ENCODE results near the gene SH3D21.

Gene SH3D21

DNA sequence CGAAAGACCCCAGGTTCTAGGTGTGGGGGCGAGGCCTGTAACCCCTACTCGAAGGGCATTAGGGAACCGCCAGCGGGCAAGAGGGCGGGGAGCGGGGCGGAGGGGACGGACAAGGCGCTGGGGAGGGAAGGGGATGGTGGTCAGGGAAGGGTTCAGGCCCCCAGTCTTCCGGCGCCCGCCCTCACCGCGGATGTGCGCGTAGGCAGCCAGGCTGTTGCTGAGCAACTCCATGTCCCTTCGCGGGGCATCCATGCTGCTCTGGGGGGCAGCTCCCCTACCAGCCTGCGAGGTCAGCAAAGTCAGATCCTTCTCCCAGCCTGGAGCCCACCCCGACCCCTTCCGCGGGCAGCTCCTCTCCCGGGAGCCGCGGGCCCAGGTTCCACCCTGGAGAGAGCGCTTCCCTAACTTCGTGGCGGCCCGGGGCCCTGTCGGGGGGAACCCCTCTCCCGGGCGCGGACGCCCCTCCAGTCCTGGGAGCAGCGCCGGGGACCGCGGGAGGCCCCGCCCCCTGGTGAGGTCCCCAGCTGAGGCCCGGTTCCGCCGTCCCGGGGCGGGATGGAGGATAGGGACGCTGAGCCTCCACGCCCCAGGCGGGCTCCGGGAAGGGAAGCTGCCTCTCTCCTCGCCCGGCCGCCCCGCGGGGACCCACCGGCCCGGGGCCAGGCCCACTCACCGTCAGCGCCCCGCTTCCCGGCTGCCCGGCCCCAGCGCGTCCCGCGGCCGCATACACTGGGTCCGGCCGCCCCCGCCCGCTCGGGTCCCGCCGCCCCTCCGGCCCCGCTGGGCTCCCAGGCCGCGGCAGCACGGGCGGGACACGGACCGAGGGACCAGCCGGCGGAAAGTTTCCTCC lies 16.8 kb downstream of the SH3D21 start:
- Histone ChIP-seq H3K56ac (ENCODE audit: low read length) (peak overlapping the region; percentile 82), H4K5ac (ENCODE audit: low read length) (no peak overlapping the region), H3K18ac (ENCODE audit: low read length) (peak overlapping the region; percentile 94), H3K4ac (ENCODE audit: low read depth, low read length) (peak overlapping the region; percentile 67), H2AK5ac (ENCODE audit: low read length) (no peak overlapping the region), H4K8ac (ENCODE audit: low read depth, low read length) (peak overlapping the region; percentile 17), H3K36me3 (ENCODE audit: control insufficient read depth, insufficient read depth, low read length) (no peaks in the 10 kb centered on the region), H3K4me2 (ENCODE audit: low read length) (peak overlapping the region; percentile 33), H3K79me1 (ENCODE audit: low read length) (no peaks in the 10 kb centered on the region), H3K79me2 (ENCODE audit: control insufficient read depth, insufficient read depth, low read length) (no peaks in the 10 kb centered on the region), H2BK5ac (ENCODE audit: low read length) (no peak overlapping the region), H3K27me3 (ENCODE audit: insufficient read depth, low read length, poor library complexity) (no peaks in the 10 kb centered on the region), H2BK120ac (ENCODE audit: low read depth, low read length) (no peak overlapping the region), H3K4me1 (ENCODE audit: control insufficient read depth, low read depth, low read length) (peaks cover 7% of the 10 kb centered on the region), H3K27ac (ENCODE audit: low read depth, low read length) (peak overlapping the region; percentile 28), H3K23ac (ENCODE audit: low read length) (peak overlapping the region; percentile 11), H3K9ac (ENCODE audit: low read length) (peak overlapping the region; percentile 84), H3K4me3 (ENCODE audit: low read length) (peak overlapping the region; percentile 39), H2BK15ac (replicated peaks; ENCODE audit: low read depth) (no peak overlapping the region)
- peak; percentile 69 for DNase-seq
- WGBS (ENCODE audit: extremely low coverage, insufficient coverage, low lambda C conversion rate) = no CpG with 5 or more reads among the region's 83 CpGs

GRCh38 chr1:36323636-36324352 lies 17.6 kb downstream of the SH3D21 start, which contains the start of gene EVA1B:
EVA1B (minus strand) TSS chr1:36323645; CDS start chr1:36323037, 608 bp downstream.
- Histone ChIP-seq H2BK15ac (replicated peaks; ENCODE audit: low read depth) (no peak within 1 kb of the TSS), H3K4ac (ENCODE audit: low read depth, low read length) (peak within 1 kb of the TSS; percentile 67), H3K18ac (ENCODE audit: low read length) (peak within 1 kb of the TSS; percentile 94), H3K9ac (ENCODE audit: low read length) (peak within 1 kb of the TSS; percentile 84), H4K5ac (ENCODE audit: low read length) (no peak within 1 kb of the TSS), H3K4me2 (ENCODE audit: low read length) (peak within 1 kb of the TSS; percentile 79), H3K23ac (ENCODE audit: low read length) (peak within 1 kb of the TSS; percentile 11), H3K79me1 (ENCODE audit: low read length) (no peaks in the 10 kb centered on the region), H3K56ac (ENCODE audit: low read length) (peak within 1 kb of the TSS; percentile 82), H2BK5ac (ENCODE audit: low read length) (no peak within 1 kb of the TSS), H2AK5ac (ENCODE audit: low read length) (no peak within 1 kb of the TSS), H3K27ac (ENCODE audit: low read depth, low read length) (peak within 1 kb of the TSS; percentile 76), H3K27me3 (ENCODE audit: insufficient read depth, low read length, poor library complexity) (no peaks in the 10 kb centered on the region), H4K8ac (ENCODE audit: low read depth, low read length) (peak within 1 kb of the TSS; percentile 17), H3K4me1 (ENCODE audit: control insufficient read depth, low read depth, low read length) (peaks cover 7% of the 10 kb centered on the region), H2BK120ac (ENCODE audit: low read depth, low read length) (no peak within 1 kb of the TSS), H3K36me3 (ENCODE audit: control insufficient read depth, insufficient read depth, low read length) (no peaks in the 10 kb centered on the region), H3K4me3 (ENCODE audit: low read length) (peak within 1 kb of the TSS; percentile 40), H3K79me2 (ENCODE audit: control insufficient read depth, insufficient read depth, low read length) (no peaks in the 10 kb centered on the region)
- WGBS (ENCODE audit: extremely low coverage, insufficient coverage, low lambda C conversion rate) = no CpG with 5 or more reads among the region's 36 CpGs
- DNase-seq = peak; percentile 87

GRCh38 chr1:36324353-36324703 lies 18.2 kb downstream of the SH3D21 start:
- no CpG with 5 or more reads among the region's 9 CpGs for WGBS (ENCODE audit: extremely low coverage, insufficient coverage, low lambda C conversion rate)
- Histone ChIP-seq H3K4ac (ENCODE audit: low read depth, low read length) (no peak overlapping the region), H4K5ac (ENCODE audit: low read length) (no peak overlapping the region), H2BK5ac (ENCODE audit: low read length) (no peak overlapping the region), H3K23ac (ENCODE audit: low read length) (no peak overlapping the region), H3K79me2 (ENCODE audit: control insufficient read depth, insufficient read depth, low read length) (no peaks in the 10 kb centered on the region), H3K56ac (ENCODE audit: low read length) (peak overlapping the region; percentile 75), H3K4me2 (ENCODE audit: low read length) (no peak overlapping the region), H3K27me3 (ENCODE audit: insufficient read depth, low read length, poor library complexity) (no peaks in the 10 kb centered on the region), H2BK15ac (replicated peaks; ENCODE audit: low read depth) (no peak overlapping the region), H3K27ac (ENCODE audit: low read depth, low read length) (no peak overlapping the region), H3K79me1 (ENCODE audit: low read length) (no peaks in the 10 kb centered on the region), H3K36me3 (ENCODE audit: control insufficient read depth, insufficient read depth, low read length) (no peaks in the 10 kb centered on the region), H2AK5ac (ENCODE audit: low read length) (no peak overlapping the region), H2BK120ac (ENCODE audit: low read depth, low read length) (no peak overlapping the region), H4K8ac (ENCODE audit: low read depth, low read length) (no peak overlapping the region), H3K4me3 (ENCODE audit: low read length) (no peak overlapping the region), H3K18ac (ENCODE audit: low read length) (peak overlapping the region; percentile 46), H3K9ac (ENCODE audit: low read length) (peak overlapping the region; percentile 60), H3K4me1 (ENCODE audit: control insufficient read depth, low read depth, low read length) (peaks cover 7% of the 10 kb centered on the region)
- no peak for DNase-seq

DNA sequence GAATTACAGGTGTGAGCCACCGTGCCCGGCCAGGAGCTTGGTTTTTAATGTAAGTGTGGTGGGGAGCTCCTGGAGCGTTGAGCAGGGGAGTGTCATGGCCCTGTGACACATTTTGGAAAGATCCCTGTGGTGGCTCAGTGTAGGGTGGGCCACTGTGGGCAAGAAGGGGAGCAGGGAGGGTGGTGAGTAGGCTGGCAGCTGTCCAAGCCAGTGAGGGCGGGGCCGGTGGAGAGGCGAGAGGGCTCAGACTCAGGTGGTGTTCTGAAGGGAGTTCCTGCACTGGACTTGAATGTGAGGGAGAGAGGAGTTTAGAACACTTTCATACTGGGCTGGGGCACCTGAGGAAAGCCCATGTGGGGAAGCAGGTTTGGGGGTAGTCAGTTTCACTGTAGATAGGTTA lies 20.3 kb downstream of the SH3D21 start:
- DNase-seq = no peak
- H3K4ac ChIP-seq (ENCODE audit: low read depth, low read length) = no peak overlapping the region
- no peaks in the 10 kb centered on the region for H3K36me3 ChIP-seq (ENCODE audit: control insufficient read depth, insufficient read depth, low read length)
- H3K23ac ChIP-seq (ENCODE audit: low read length) = no peak overlapping the region
- no peak overlapping the region for H3K4me3 ChIP-seq (ENCODE audit: low read length)
- H3K27ac ChIP-seq (ENCODE audit: low read depth, low read length) = no peak overlapping the region
- H3K27me3 ChIP-seq (ENCODE audit: insufficient read depth, low read length, poor library complexity) = no peaks in the 10 kb centered on the region
- H3K4me1 ChIP-seq (ENCODE audit: control insufficient read depth, low read depth, low read length) = peaks cover 3% of the 10 kb centered on the region
- no peaks in the 10 kb centered on the region for H3K79me1 ChIP-seq (ENCODE audit: low read length)
- H3K56ac ChIP-seq (ENCODE audit: low read length) = no peak overlapping the region
- H3K4me2 ChIP-seq (ENCODE audit: low read length) = no peak overlapping the region
- no peaks in the 10 kb centered on the region for H3K79me2 ChIP-seq (ENCODE audit: control insufficient read depth, insufficient read depth, low read length)
- H3K18ac ChIP-seq (ENCODE audit: low read length) = no peak overlapping the region
- no peak overlapping the region for H2BK5ac ChIP-seq (ENCODE audit: low read length)
- no peak overlapping the region for H2BK120ac ChIP-seq (ENCODE audit: low read depth, low read length)
- no peak overlapping the region for H2AK5ac ChIP-seq (ENCODE audit: low read length)
- H3K9ac ChIP-seq (ENCODE audit: low read length) = no peak overlapping the region
- H2BK15ac ChIP-seq (replicated peaks; ENCODE audit: low read depth) = no peak overlapping the region
- WGBS (ENCODE audit: extremely low coverage, insufficient coverage, low lambda C conversion rate) = no CpG with 5 or more reads among the region's 6 CpGs
- no peak overlapping the region for H4K8ac ChIP-seq (ENCODE audit: low read depth, low read length)
- H4K5ac ChIP-seq (ENCODE audit: low read length) = no peak overlapping the region

- no CpG with 5 or more reads among the region's 9 CpGs for WGBS (ENCODE audit: extremely low coverage, insufficient coverage, low lambda C conversion rate)
- Histone ChIP-seq H2BK5ac (ENCODE audit: low read length) (no peak overlapping the region), H3K4ac (ENCODE audit: low read depth, low read length) (no peak overlapping the region), H4K5ac (ENCODE audit: low read length) (no peak overlapping the region), H2BK120ac (ENCODE audit: low read depth, low read length) (no peak overlapping the region), H3K56ac (ENCODE audit: low read length) (no peak overlapping the region), H3K79me2 (ENCODE audit: control insufficient read depth, insufficient read depth, low read length) (no peaks in the 10 kb centered on the region), H4K8ac (ENCODE audit: low read depth, low read length) (no peak overlapping the region), H3K18ac (ENCODE audit: low read length) (no peak overlapping the region), H3K9ac (ENCODE audit: low read length) (no peak overlapping the region), H3K27me3 (ENCODE audit: insufficient read depth, low read length, poor library complexity) (no peaks in the 10 kb centered on the region), H2BK15ac (replicated peaks; ENCODE audit: low read depth) (no peak overlapping the region), H3K79me1 (ENCODE audit: low read length) (no peaks in the 10 kb centered on the region), H2AK5ac (ENCODE audit: low read length) (no peak overlapping the region), H3K4me3 (ENCODE audit: low read length) (no peak overlapping the region), H3K4me1 (ENCODE audit: control insufficient read depth, low read depth, low read length) (peaks cover 3% of the 10 kb centered on the region), H3K27ac (ENCODE audit: low read depth, low read length) (no peak overlapping the region), H3K36me3 (ENCODE audit: control insufficient read depth, insufficient read depth, low read length) (no peaks in the 10 kb centered on the region), H3K23ac (ENCODE audit: low read length) (no peak overlapping the region), H3K4me2 (ENCODE audit: low read length) (no peak overlapping the region)
- no peak for DNase-seq
These were observed 21.4 kb downstream of the SH3D21 start for GRCh38 chr1:36327421-36328087.
